ENCODE measurements around the gene OSBPL2.

GRCh38 chr20:62299666-62300236 is 61.4 kb downstream of the OSBPL2 start:
- no peak for TF ChIP-seq EZH2phosphoT487 (IDR thresholded peaks at IDR 0.05; ENCODE audit: insufficient read depth, low read depth)
- TF ChIP-seq EZH2 (IDR thresholded peaks at IDR 0.05; ENCODE audit: insufficient read depth, poor library complexity, severe bottlenecking) = no peak
